ENCODE results near the gene ARHGAP9. TPM values are rescaled to one million over a fixed set of nuclear protein-coding genes. Genes with fewer than 3 reads are reported as not detected.

Gene ARHGAP9
- total and polyA plus RNA-seq, 2 of the 8 experiments (the other 6 are each of a cell fraction or from before 2014, with no cell fraction given), result 3.2 to 6.0 TPM

GRCh38 chr12:57525615-57526383, 46.1 kb upstream of the ARHGAP9 start:
- no peak overlapping the region for H3K4me2 ChIP-seq (ENCODE audit: insufficient read depth in 1 of 2, low read depth in 2 of 2, low read length in 2 of 2)
- TF ChIP-seq EGR1 (IDR thresholded peaks at IDR 0.05; ENCODE audit: borderline replicate concordance, low read depth, low read length), result no peak
- no peak for TF ChIP-seq SIX5 (IDR thresholded peaks at IDR 0.05; ENCODE audit: low read depth, low read length)
- no peak for TF ChIP-seq ZNF274 (IDR thresholded peaks at IDR 0.05; ENCODE audit: borderline replicate concordance, extremely low read depth, low read length)
- TF ChIP-seq POU5F1 (IDR thresholded peaks at IDR 0.05; ENCODE audit: low read depth, low read length), result no peak
- no peak overlapping the region for H2BK20ac ChIP-seq (ENCODE audit: low read length)
- FAIRE-seq, result no peak
- no peak overlapping the region for H3K4ac ChIP-seq (replicated peaks; ENCODE audit: insufficient read length, low read depth, low read length)
- H3K14ac ChIP-seq (ENCODE audit: insufficient read length), result no peak overlapping the region
- H3K23ac ChIP-seq (ENCODE audit: insufficient read length), result no peak overlapping the region
- H3K23me2 ChIP-seq (ENCODE audit: low read depth, low read length), result peaks cover 10% of the 10 kb centered on the region
- POLR2A ChIA-PET (ENCODE audit: partially characterized antibody), result interaction anchor here (0.6 to 7.3 kb wide), 20 partner anchors 9 to 78 kb away, joined by 3 to 56 read pairs (median 4); partner anchors contain the start of genes DCTN2, DTX3, INHBE and PIP4K2C
- no peak overlapping the region for H3K9ac ChIP-seq (replicated peaks in 1 of 4; ENCODE audit: extremely low read depth in 1 of 4, low read depth in 3 of 4, low read length in 3 of 4)
- no peak overlapping the region for H4K5ac ChIP-seq (ENCODE audit: insufficient read length, low read depth, low read length)
- no peaks in the 10 kb centered on the region; the same call in 1 of the 2 replicates for H3K79me1 ChIP-seq (ENCODE audit: low read depth, low read length)
- no peak overlapping the region for H3K27ac ChIP-seq (ENCODE audit: low read depth, low read length)
- H2BK120ac ChIP-seq (replicated peaks; ENCODE audit: low read depth, low read length), result no peak overlapping the region
- H4K91ac ChIP-seq (replicated peaks; ENCODE audit: insufficient read length, low read length), result no peak overlapping the region
- peaks cover 3 to 13% of the 10 kb centered on the region in 2 experiments for H4K20me1 ChIP-seq (replicated peaks in 1 of 2; ENCODE audit: control insufficient read depth in 1 of 2, insufficient read depth in 2 of 2, low read length in 2 of 2)
- H3K4me3 ChIP-seq (ENCODE audit: extremely low read depth in 1 of 4, insufficient read depth in 2 of 4, low read depth in 3 of 4, low read length in 4 of 4), result no peak overlapping the region
- H2BK15ac ChIP-seq (ENCODE audit: low read length), result no peak overlapping the region
- H2AFZ ChIP-seq (ENCODE audit: low read length), result no peak overlapping the region
- H3K56ac ChIP-seq (replicated peaks; ENCODE audit: insufficient read length, low read depth, low read length), result no peak overlapping the region
- no peak overlapping the region for H2BK5ac ChIP-seq (ENCODE audit: low read depth, low read length)
- no peak overlapping the region for H2BK12ac ChIP-seq (ENCODE audit: low read depth, low read length)
- H3K27me3 ChIP-seq (replicated peaks in 1 of 4; ENCODE audit: control insufficient read depth in 3 of 4, extremely low read depth in 1 of 4, insufficient read depth in 3 of 4, low read length in 3 of 4), result no peaks in the 10 kb centered on the region
- no peak overlapping the region; the same call in 1 of the 2 replicates for H4K8ac ChIP-seq (ENCODE audit: extremely low read depth, insufficient read depth, low read length)
- H3K36me3 ChIP-seq (ENCODE audit: control insufficient read depth in 2 of 4, insufficient read depth in 4 of 4, low read length in 3 of 4), result peaks cover 2 to 48% (median 18%) of the 10 kb centered on the region in 4 experiments; a peak in 6 of 8 replicates
- H3K9me3 ChIP-seq (ENCODE audit: insufficient read depth in 2 of 2, low read depth in 1 of 2, low read length in 1 of 2), result no peaks in the 10 kb centered on the region
- CTCF ChIA-PET (ENCODE audit: partially characterized antibody), result interaction anchor here (1.1 to 4.8 kb wide), 5 partner anchors 11 to 67 kb away, joined by 3 to 29 read pairs (median 3); partner anchors contain the start of gene GLI1
- peaks cover 0 to 9% of the 10 kb centered on the region in 2 experiments; a peak in 1 of 4 replicates for H3K79me2 ChIP-seq (ENCODE audit: control insufficient read depth in 1 of 2, insufficient read depth in 2 of 2, low read length in 2 of 2)
- peaks cover 8 to 18% (median 10%) of the 10 kb centered on the region in 4 experiments for H3K4me1 ChIP-seq (replicated peaks in 1 of 4; ENCODE audit: control insufficient read depth in 3 of 4, insufficient read depth in 4 of 4, low read length in 3 of 4)
- DNase-seq (ENCODE audit: low read depth in 1 of 2, low spot score in 2 of 2), result no peak
- WGBS, 2 experiments (ENCODE audit: extremely low coverage in 1 of 2, insufficient coverage in 1 of 2, insufficient read length in 1 of 2, insufficient replicate concordance in 2 of 2, low coverage in 1 of 2, low lambda C conversion rate in 2 of 2, missing lambda C conversion rate in 1 of 2), result 86% methylated on average over 12 of the region's 16 CpGs; no CpG with 5 or more reads in 1 of the 2 experiments
- H3K18ac ChIP-seq (ENCODE audit: extremely low read depth, low read length), result no peak overlapping the region
- no peak overlapping the region for H2AK5ac ChIP-seq (ENCODE audit: low read depth, low read length)

Measured in H1 (cell line).